DND-41 (cell line): ENCODE measurements around the gene SSR1.

Source experiments
- ATAC-seq: fragments of 200-7000 bp; cut with Tn5 transposase; 3 replicates; pipeline ENCODE4 v1.9.1; 2021; ENCODE audit warnings: low read depth; ENCODE audit not compliant: insufficient read depth
- DNase-seq: peaks from one replicate; pipeline ENCODE4 v3.0.0-alpha.2; 2020
- H2AFZ ChIP-seq: 2 replicates; pipeline ENCODE4 v1.6.0; 2012; ENCODE audit warnings: low read depth, low read length
- H3K27ac ChIP-seq: 2 replicates; pipeline ENCODE4 v1.5.1; 2012; ENCODE audit warnings: low read length, inconsistent platforms
- H3K27me3 ChIP-seq: fragments of 200-600 bp; sonication (generic); 2 replicates; pipeline ENCODE4 v1.6.0; 2012; ENCODE audit warnings: low read length, mild to moderate bottlenecking, inconsistent platforms; ENCODE audit not compliant: insufficient read depth, poor library complexity
- H3K36me3 ChIP-seq: 2 replicates; pipeline ENCODE4 v1.5.1; 2012; ENCODE audit warnings: low read length, inconsistent platforms; ENCODE audit not compliant: insufficient read depth
- H3K4me1 ChIP-seq: 2 replicates; pipeline ENCODE4 v1.5.1; 2012; ENCODE audit warnings: mild to moderate bottlenecking, low read length; ENCODE audit not compliant: insufficient read depth
- H3K4me2 ChIP-seq: 2 replicates; pipeline ENCODE4 v1.6.0; 2012; ENCODE audit warnings: mild to moderate bottlenecking, moderate library complexity, low read length, inconsistent platforms; ENCODE audit not compliant: insufficient read depth
- H3K4me3 ChIP-seq, 2 experiments: fragments of 200-600 bp in 1 of 2; shearing (Covaris generic) in 1 of 2; 2 replicates each; pipeline ENCODE4 v1.5.1; 2012 to 2016; ENCODE audit warnings: inconsistent platforms in 2 of 2, low read length in 2 of 2, mild to moderate bottlenecking in 2 of 2, low read depth in 1 of 2, moderate library complexity in 1 of 2
- H3K79me2 ChIP-seq: 2 replicates; pipeline ENCODE4 v1.6.0; 2012; ENCODE audit warnings: low read length, inconsistent platforms; ENCODE audit not compliant: insufficient read depth
- H3K9ac ChIP-seq: 2 replicates; pipeline ENCODE4 v1.6.0; 2012; ENCODE audit warnings: low read depth, mild to moderate bottlenecking, inconsistent platforms, low read length, moderate library complexity
- H3K9me3 ChIP-seq: 2 replicates; pipeline ENCODE4 v1.5.1; 2012; ENCODE audit warnings: low read length, moderate library complexity, mild to moderate bottlenecking, inconsistent platforms; ENCODE audit not compliant: insufficient read depth, severe bottlenecking
- H4K20me1 ChIP-seq: 2 replicates; pipeline ENCODE4 v1.6.0; 2012; ENCODE audit warnings: low read length; ENCODE audit not compliant: insufficient read depth
- CTCF ChIP-seq: IDR thresholded peaks from 2 replicates; pipeline ENCODE4 v1.5.1; 2012; ENCODE audit warnings: borderline replicate concordance, low read length, moderate library complexity, mild to moderate bottlenecking; ENCODE audit not compliant: poor library complexity, severe bottlenecking; ENCODE audit errors: extremely low read depth
- EZH2 ChIP-seq: IDR thresholded peaks from 3 replicates; pipeline ENCODE4 v1.6.1; 2012; ENCODE audit warnings: borderline replicate concordance, low read depth, mild to moderate bottlenecking, moderate library complexity, low read length, inconsistent platforms; ENCODE audit not compliant: severe bottlenecking

SSR1 gene

GRCh38 chr6:7237653-7238188, 75.3 kb downstream of the SSR1 start:
- no peaks in the 10 kb centered on the region for H3K4me1 ChIP-seq
- no peaks in the 10 kb centered on the region; the same call in 1 of the 2 replicates for H4K20me1 ChIP-seq
- no peaks in the 10 kb centered on the region for H3K27me3 ChIP-seq
- H3K4me2 ChIP-seq: no peak overlapping the region
- H3K27ac ChIP-seq: no peak overlapping the region
- H3K9me3 ChIP-seq: no peaks in the 10 kb centered on the region
- H3K4me3 ChIP-seq: no peak overlapping the region
- H2AFZ ChIP-seq: no peak overlapping the region
- no peaks in the 10 kb centered on the region for H3K79me2 ChIP-seq
- peaks cover 65% of the 10 kb centered on the region for H3K36me3 ChIP-seq
- no peak overlapping the region for H3K9ac ChIP-seq
- TF ChIP-seq EZH2: no peak
- DNase-seq (no peak), ATAC-seq (no peak)

- Histone ChIP-seq H2AFZ (no peak overlapping the region), H3K79me2 (no peaks in the 10 kb centered on the region), H3K4me1 (0 out of 2 replicates have a peak, but pooled peaks cover under 1% of the 10 kb centered on the region), H3K4me3 (no peak overlapping the region), H3K4me2 (no peak overlapping the region), H4K20me1 (no peaks in the 10 kb centered on the region; the same call in 1 of the 2 replicates), H3K27ac (no peak overlapping the region), H3K9ac (no peak overlapping the region), H3K27me3 (no peaks in the 10 kb centered on the region), H3K36me3 (peaks cover 67% of the 10 kb centered on the region), H3K9me3 (no peaks in the 10 kb centered on the region)
- DNase-seq (no peak), ATAC-seq (no peak)
- TF ChIP-seq EZH2 (no peak), CTCF (no peak)
Measured at GRCh38 chr6:7236306-7237209, 76.4 kb downstream of the SSR1 start.

GRCh38 chr6:7235712-7236305, 77.2 kb downstream of the SSR1 start:
- H3K9ac ChIP-seq: no peak overlapping the region
- H3K4me2 ChIP-seq: no peak overlapping the region
- no peak overlapping the region for H3K27ac ChIP-seq
- ATAC-seq: no peak
- H4K20me1 ChIP-seq: no peaks in the 10 kb centered on the region; the same call in 1 of the 2 replicates
- no peak overlapping the region for H2AFZ ChIP-seq
- TF ChIP-seq EZH2: no peak
- no peak for TF ChIP-seq CTCF
- 0 out of 2 replicates have a peak, but pooled peaks cover 2% of the 10 kb centered on the region for H3K4me1 ChIP-seq
- no peaks in the 10 kb centered on the region for H3K9me3 ChIP-seq
- H3K4me3 ChIP-seq: no peak overlapping the region
- no peak for DNase-seq
- no peaks in the 10 kb centered on the region for H3K79me2 ChIP-seq
- H3K36me3 ChIP-seq: peaks cover 67% of the 10 kb centered on the region
- H3K27me3 ChIP-seq: no peaks in the 10 kb centered on the region

- Histone ChIP-seq H3K79me2 (no peaks in the 10 kb centered on the region), H3K36me3 (peaks cover 68% of the 10 kb centered on the region), H3K27ac (no peak overlapping the region), H4K20me1 (no peaks in the 10 kb centered on the region; the same call in 1 of the 2 replicates), H3K27me3 (no peaks in the 10 kb centered on the region), H2AFZ (no peak overlapping the region), H3K9me3 (no peaks in the 10 kb centered on the region), H3K4me3 (no peak overlapping the region), H3K4me2 (no peak overlapping the region), H3K4me1 (0 out of 2 replicates have a peak, but pooled peaks cover 2% of the 10 kb centered on the region), H3K9ac (no peak overlapping the region)
- DNase-seq: no peak
- no peak for ATAC-seq
- TF ChIP-seq EZH2: no peak
- no peak for TF ChIP-seq CTCF
Measured at GRCh38 chr6:7234547-7234946, 78.5 kb downstream of the SSR1 start.
